Measurements from ENCODE around the gene GNB1. TPM values are rescaled to one million over a fixed set of nuclear protein-coding genes. Genes with fewer than 3 reads are reported as not detected.

Gene GNB1
- polyA plus RNA-seq, 3 donors: 41.9 to 357 (median 111) TPM

- H4K20me1 ChIP-seq (ENCODE audit: insufficient read depth, low read length): peaks cover 100% of the 10 kb centered on the region
- no peaks in the 10 kb centered on the region for H3K9me3 Mint-ChIP-seq
These were observed 64.4 kb downstream of the GNB1 start for GRCh38 chr1:1826356-1827088.

DNA sequence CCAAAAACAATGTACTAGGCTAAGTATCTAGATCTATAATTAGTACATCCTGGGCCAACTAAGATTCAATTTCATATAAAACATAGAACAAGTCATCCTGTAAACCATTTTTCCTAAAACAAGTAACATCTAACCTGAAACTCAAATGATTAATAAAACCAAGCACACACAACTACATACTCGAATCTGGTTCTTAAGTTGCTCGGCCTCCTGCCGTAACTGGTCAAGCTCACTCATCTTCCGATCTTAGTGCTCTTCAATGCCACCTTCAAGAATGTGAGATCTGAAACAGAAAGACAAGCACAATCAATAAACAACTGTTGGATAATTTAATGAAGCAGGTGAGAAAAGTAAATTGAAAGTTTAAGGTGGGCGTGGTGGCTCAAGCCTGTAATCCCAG, 65.7 kb downstream of the GNB1 start:
- no peaks in the 10 kb centered on the region for H3K9me3 Mint-ChIP-seq
- H3K9ac ChIP-seq (ENCODE audit: insufficient read depth, low read length, poor library complexity, severe bottlenecking): no peak overlapping the region
- no peak overlapping the region for H3K27ac ChIP-seq (ENCODE audit: low read depth in 1 of 2, low read length in 2 of 2)
- H3K4me3 ChIP-seq (replicated peaks in 1 of 3; ENCODE audit: low read depth in 2 of 3, low read length in 3 of 3): no peak overlapping the region
- no peaks in the 10 kb centered on the region for H3K27me3 ChIP-seq (ENCODE audit: control insufficient read depth in 2 of 2, insufficient read depth in 2 of 2, low read length in 2 of 2)
- H3K36me3 ChIP-seq (replicated peaks in 1 of 2; ENCODE audit: control insufficient read depth in 1 of 2, insufficient read depth in 2 of 2, low read length in 2 of 2): peaks cover 34 to 90% of the 10 kb centered on the region in 2 donors
- 92% methylated on average over 3 of the region's 5 CpGs for WGBS (ENCODE audit: insufficient coverage)
- TF ChIP-seq, protein P1, sequence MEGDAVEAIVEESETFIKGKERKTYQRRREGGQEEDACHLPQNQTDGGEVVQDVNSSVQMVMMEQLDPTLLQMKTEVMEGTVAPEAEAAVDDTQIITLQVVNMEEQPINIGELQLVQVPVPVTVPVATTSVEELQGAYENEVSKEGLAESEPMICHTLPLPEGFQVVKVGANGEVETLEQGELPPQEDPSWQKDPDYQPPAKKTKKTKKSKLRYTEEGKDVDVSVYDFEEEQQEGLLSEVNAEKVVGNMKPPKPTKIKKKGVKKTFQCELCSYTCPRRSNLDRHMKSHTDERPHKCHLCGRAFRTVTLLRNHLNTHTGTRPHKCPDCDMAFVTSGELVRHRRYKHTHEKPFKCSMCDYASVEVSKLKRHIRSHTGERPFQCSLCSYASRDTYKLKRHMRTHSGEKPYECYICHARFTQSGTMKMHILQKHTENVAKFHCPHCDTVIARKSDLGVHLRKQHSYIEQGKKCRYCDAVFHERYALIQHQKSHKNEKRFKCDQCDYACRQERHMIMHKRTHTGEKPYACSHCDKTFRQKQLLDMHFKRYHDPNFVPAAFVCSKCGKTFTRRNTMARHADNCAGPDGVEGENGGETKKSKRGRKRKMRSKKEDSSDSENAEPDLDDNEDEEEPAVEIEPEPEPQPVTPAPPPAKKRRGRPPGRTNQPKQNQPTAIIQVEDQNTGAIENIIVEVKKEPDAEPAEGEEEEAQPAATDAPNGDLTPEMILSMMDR (IDR thresholded peaks at IDR 0.05): no peak
- no peaks in the 10 kb centered on the region for H3K4me1 ChIP-seq (ENCODE audit: control insufficient read depth in 1 of 2, insufficient read depth in 2 of 2, low read length in 2 of 2)
- H3K36me3 Mint-ChIP-seq: peaks cover 31 to 75% of the 10 kb centered on the region in 2 donors
- H3K4me2 ChIP-seq (replicated peaks; ENCODE audit: extremely low read depth, low read length, poor library complexity, severe bottlenecking): no peak overlapping the region
- no peaks in the 10 kb centered on the region for H3K27me3 Mint-ChIP-seq (ENCODE audit: low read depth in 3 of 3)
- H3K27ac Mint-ChIP-seq: peak overlapping the region in 1 of 7 donors; percentile 39
- H4K20me1 ChIP-seq (ENCODE audit: insufficient read depth, low read length): peaks cover 100% of the 10 kb centered on the region
- H3K9me3 ChIP-seq (replicated peaks in 1 of 2; ENCODE audit: control insufficient read depth in 1 of 2, insufficient read depth in 1 of 2, low read length in 2 of 2): no peaks in the 10 kb centered on the region
- H3K4me3 Mint-ChIP-seq: no peak overlapping the region
- no peak overlapping the region for H2AFZ ChIP-seq (ENCODE audit: insufficient read depth, low read depth, low read length, poor library complexity, severe bottlenecking)
- peaks cover 99% of the 10 kb centered on the region for H3K79me2 ChIP-seq (ENCODE audit: insufficient read depth, low read length)
- H3K4me1 Mint-ChIP-seq: no peaks in the 10 kb centered on the region
- intact Hi-C loops (cut with micrococcal nuclease): no loop called here
- no peak for DNase-seq

More at GRCh38 chr1:1826356-1827088, 64.4 kb downstream of the GNB1 start:
- Mint-ChIP-seq H3K27ac (peak overlapping the region in 2 of 7 donors; percentile 63 to 76), H3K27me3 (ENCODE audit: low read depth in 3 of 3) (no peaks in the 10 kb centered on the region), H3K4me3 (no peak overlapping the region), H3K36me3 (peaks cover 31 to 75% of the 10 kb centered on the region in 2 donors), H3K4me1 (no peaks in the 10 kb centered on the region)
- DNase-seq: no peak
- intact Hi-C loops (cut with micrococcal nuclease): no loop called here
- 89% methylated on average over 4 of the region's 9 CpGs for WGBS (ENCODE audit: insufficient coverage)
- TF ChIP-seq, protein P1 (IDR thresholded peaks at IDR 0.05): no peak
- Histone ChIP-seq H3K27ac (ENCODE audit: low read depth in 1 of 2, low read length in 2 of 2) (peak overlapping the region in 1 of 2 donors; percentile 36), H3K4me2 (replicated peaks; ENCODE audit: extremely low read depth, low read length, poor library complexity, severe bottlenecking) (no peak overlapping the region), H3K36me3 (replicated peaks in 1 of 2; ENCODE audit: control insufficient read depth in 1 of 2, insufficient read depth in 2 of 2, low read length in 2 of 2) (peaks cover 29 to 88% of the 10 kb centered on the region in 2 donors), H3K79me2 (ENCODE audit: insufficient read depth, low read length) (peaks cover 99% of the 10 kb centered on the region), H3K9ac (ENCODE audit: insufficient read depth, low read length, poor library complexity, severe bottlenecking) (no peak overlapping the region), H3K9me3 (replicated peaks in 1 of 2; ENCODE audit: control insufficient read depth in 1 of 2, insufficient read depth in 1 of 2, low read length in 2 of 2) (no peaks in the 10 kb centered on the region), H3K4me3 (replicated peaks in 1 of 3; ENCODE audit: low read depth in 2 of 3, low read length in 3 of 3) (no peak overlapping the region), H3K27me3 (ENCODE audit: control insufficient read depth in 2 of 2, insufficient read depth in 2 of 2, low read length in 2 of 2) (no peaks in the 10 kb centered on the region), H3K4me1 (ENCODE audit: control insufficient read depth in 1 of 2, insufficient read depth in 2 of 2, low read length in 2 of 2) (no peaks in the 10 kb centered on the region), H2AFZ (ENCODE audit: insufficient read depth, low read depth, low read length, poor library complexity, severe bottlenecking) (no peak overlapping the region)
